Right lobe of liver (tissue), 6 donors: ENCODE results near the gene SLC12A2. TPM values are rescaled to one million over a fixed set of nuclear protein-coding genes. Genes with fewer than 3 reads are reported as not detected.

Experiments
- ATAC-seq, 4 donors: fragments of 200-7000 bp; cut with Tn5 transposase; one replicate each; pipeline ENCODE4 v1.9.1; 2020; ENCODE audit warnings: mild to moderate bottlenecking in 4 of 4, moderate library complexity in 4 of 4
- DNase-seq, 3 donors: peaks; one replicate each; pipeline ENCODE4 v3.0.0-alpha.2; 2020
- H3K27ac ChIP-seq, 3 donors: fragments of 200-600 bp; one replicate each; pipeline ENCODE4 v1.8.0; 2022
- H3K27me3 ChIP-seq, 2 donors: fragments of 200-600 bp; one replicate each; pipeline ENCODE4 v1.8.0; 2022
- H3K36me3 ChIP-seq, 4 donors: fragments of 200-600 bp; sonication (generic) in 1 of 4; one replicate each; pipeline versions ENCODE4 v1.5.1 to v1.8.0; 2017 to 2022; ENCODE audit warnings: control low read depth in 1 of 4
- H3K4me1 ChIP-seq, 4 donors: fragments of 200-600 bp; sonication (generic) in 1 of 4; one replicate each; pipeline versions ENCODE4 v1.5.1 to v1.8.0; 2017 to 2022; ENCODE audit warnings: control low read depth in 1 of 4
- H3K4me3 ChIP-seq, 3 donors: fragments of 200-600 bp; one replicate each; pipeline ENCODE4 v1.8.0; 2022
- H3K9me3 ChIP-seq, 4 donors: fragments of 200-600 bp; sonication (generic) in 1 of 4; one replicate each; pipeline versions ENCODE4 v1.5.1 to v1.8.0; 2017 to 2022; ENCODE audit warnings: control low read depth in 1 of 4
- CTCF ChIP-seq, 4 donors: fragments of 200-600 bp in 3 of 4; fragments of 450-650 bp in 1 of 4; IDR thresholded peaks; one replicate each; pipeline versions ENCODE4 v1.5.1 to v1.8.0; 2016 to 2022; ENCODE audit warnings: antibody characterized with exemption in 4 of 4, mild to moderate bottlenecking in 2 of 4
- POLR2A ChIP-seq: fragments of 450-650 bp; IDR thresholded peaks from one replicate; pipeline ENCODE4 v1.6.1; 2017; ENCODE audit warnings: antibody characterized with exemption, mild to moderate bottlenecking
- WGBS: methylation state at CpG from one replicate; pipeline ENCODE4 v1.1.6; 2018; ENCODE audit warnings: low coverage, low lambda C conversion rate; ENCODE audit not compliant: insufficient coverage; ENCODE audit errors: missing lambda C conversion rate; 5-methylcytosine and 5-hydroxymethylcytosine counted together
- intact Hi-C, 2 donors: fragments of 100-400 bp; cut with DNase I; formaldehyde crosslinking; loops; one replicate each; pipeline versions ENCODE4 v1.11.2 to v1.14.1; 2022
- total RNA-seq, 6 experiments: library from RNA; depleted of rRNA in 2 of 6; stranded (reverse); fragments of >200 nt in 2 of 6; fragmentation: NEBNext Ultra II Directional in 3 of 6; extraction: Animal tissue kit (Norgen Biotek cat#: 25700) in 3 of 6; gene quantifications; one replicate each; pipeline versions ENCODE4 v1.1.0 to v1.2.4, GENCODE V29; 2016 to 2023
- donor health status: DM: no; HTN: yes; CAD: no.
- donor health status: DM: no; HTN: no; CAD: no.
- donor health status: DM: no; HTN: no; CAD: no.
- donor health status: DM: no; HTN: yes; CAD: no.
- donor health status: DM: no; HTN: yes; CAD: no.

SLC12A2 gene
- total RNA-seq, 6 experiments from 2014 or later = 3.1 to 9.8 (median 8.1) TPM

- no peak for ATAC-seq
- intact Hi-C loops = no loop called here
- WGBS = 62% methylated on average over 6 of the region's 7 CpGs
Measured at GRCh38 chr5:128236334-128236733, 152.8 kb downstream of the SLC12A2 start.

GRCh38 chr5:128237000-128237399 is 153.4 kb downstream of the SLC12A2 start:
- no peak for TF ChIP-seq CTCF (IDR thresholded peaks at IDR 0.05)
- no peak for TF ChIP-seq POLR2A

More at GRCh38 chr5:128236334-128236733, 152.8 kb downstream of the SLC12A2 start:
- DNase-seq = no peak
- no peaks in the 10 kb centered on the region for H3K36me3 ChIP-seq
- H3K27me3 ChIP-seq = no peaks in the 10 kb centered on the region
- H3K27ac ChIP-seq = no peak overlapping the region
- no peak overlapping the region for H3K4me3 ChIP-seq
- H3K9me3 ChIP-seq = no peaks in the 10 kb centered on the region
- TF ChIP-seq CTCF (IDR thresholded peaks at IDR 0.05) (no peak), POLR2A (no peak)
- no peaks in the 10 kb centered on the region for H3K4me1 ChIP-seq

GRCh38 chr5:128237546-128237945 is 154.0 kb downstream of the SLC12A2 start:
- no peak for DNase-seq

More at GRCh38 chr5:128237000-128237399, 153.4 kb downstream of the SLC12A2 start:
- intact Hi-C loops = no loop called here
- no peak for ATAC-seq
- no peak overlapping the region for H3K4me3 ChIP-seq
- no peaks in the 10 kb centered on the region for H3K4me1 ChIP-seq
- no peak for DNase-seq
- H3K9me3 ChIP-seq = no peaks in the 10 kb centered on the region
- no peaks in the 10 kb centered on the region for H3K36me3 ChIP-seq
- no peaks in the 10 kb centered on the region for H3K27me3 ChIP-seq
- no peak overlapping the region for H3K27ac ChIP-seq
- WGBS = 26% methylated on average over 1 of the region's 2 CpGs

More at GRCh38 chr5:128237546-128237945, 154.0 kb downstream of the SLC12A2 start:
- TF ChIP-seq POLR2A = no peak
- TF ChIP-seq CTCF (IDR thresholded peaks at IDR 0.05) = no peak
- ATAC-seq = no peak
- Histone ChIP-seq H3K27ac (no peak overlapping the region), H3K4me3 (no peak overlapping the region), H3K36me3 (no peaks in the 10 kb centered on the region), H3K27me3 (no peaks in the 10 kb centered on the region), H3K4me1 (no peaks in the 10 kb centered on the region), H3K9me3 (no peaks in the 10 kb centered on the region)
- WGBS = 64% methylated on average over 8 of the region's 8 CpGs
- intact Hi-C loops = no loop called here
